Mesothelial cell of epicardium (in vitro differentiated cells): ENCODE measurements around the gene MATCAP1. TPM values are rescaled to one million over a fixed set of nuclear protein-coding genes. Genes with fewer than 3 reads are reported as not detected.

Experiments used
- DNase-seq, 2 experiments: peaks; one replicate each; pipeline ENCODE4 v3.0.0; 2021; ENCODE audit warnings: low spot score in 2 of 2; ENCODE audit not compliant: unreplicated experiment in 2 of 2
- H3K27ac Mint-ChIP-seq: 2 replicates; pipeline ENCODE4 v1.8.0; 2021; ENCODE audit warnings: mixed read lengths
- H3K27me3 Mint-ChIP-seq: 2 replicates; pipeline ENCODE4 v1.8.0; 2021; ENCODE audit warnings: low read depth, mixed read lengths
- H3K36me3 Mint-ChIP-seq: 2 replicates; pipeline ENCODE4 v1.8.0; 2021; ENCODE audit warnings: mixed read lengths
- H3K4me1 Mint-ChIP-seq: 2 replicates; pipeline ENCODE4 v1.8.0; 2021; ENCODE audit warnings: mixed read lengths
- H3K4me3 Mint-ChIP-seq: 2 replicates; pipeline ENCODE4 v1.8.0; 2021; ENCODE audit warnings: mild to moderate bottlenecking, moderate library complexity, mixed read lengths
- H3K9me3 Mint-ChIP-seq: 2 replicates; pipeline ENCODE4 v1.8.0; 2021; ENCODE audit warnings: mixed read lengths
- total RNA-seq: library from RNA; stranded (reverse); gene quantifications from 3 replicates; pipeline ENCODE4 v1.2.1, GENCODE V29; 2021
- TF ChIP-seq, protein P1 (sequence below): fragments of 200-600 bp; sonication (generic); IDR thresholded peaks from one replicate; pipeline ENCODE4 v1.5.0; 2021; ENCODE audit warnings: antibody characterized with exemption; ENCODE audit not compliant: unreplicated experiment

Gene MATCAP1
- total RNA-seq, 1 donor from 2014 or later, result 131 TPM

DNA sequence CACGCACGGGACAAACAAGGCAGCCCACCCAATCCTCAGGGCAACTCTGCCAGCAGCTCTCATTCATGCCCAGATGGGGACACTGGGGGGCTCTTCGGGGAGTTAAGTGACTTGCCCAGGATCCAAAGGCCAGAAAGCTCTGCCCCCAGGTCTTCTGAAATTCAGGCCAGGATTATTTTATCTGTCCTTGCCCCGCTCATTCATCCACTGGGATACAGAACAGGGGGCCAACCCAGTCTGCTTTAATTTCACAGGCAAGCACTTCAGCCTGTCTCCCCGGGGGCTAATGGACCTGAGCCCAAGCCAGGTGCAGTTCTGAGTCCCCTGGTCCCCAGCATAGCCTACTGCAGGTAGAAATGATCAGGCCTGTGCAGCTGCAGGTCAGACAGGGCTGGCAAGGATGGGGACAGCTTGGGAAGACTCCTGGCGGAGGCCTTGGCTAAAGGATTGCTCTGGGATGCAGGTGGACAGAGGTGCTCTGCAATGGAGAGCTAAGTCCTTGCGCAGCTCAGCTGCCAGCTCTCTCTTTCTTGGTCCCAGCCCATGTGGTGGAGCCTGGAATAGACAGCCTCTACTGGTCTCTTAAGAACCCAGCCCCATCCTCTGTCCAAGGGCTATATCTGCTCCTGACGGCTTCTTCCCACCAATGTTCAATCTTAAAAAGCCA is 32.2 kb downstream of the MATCAP1 start:
- TF ChIP-seq, protein P1, sequence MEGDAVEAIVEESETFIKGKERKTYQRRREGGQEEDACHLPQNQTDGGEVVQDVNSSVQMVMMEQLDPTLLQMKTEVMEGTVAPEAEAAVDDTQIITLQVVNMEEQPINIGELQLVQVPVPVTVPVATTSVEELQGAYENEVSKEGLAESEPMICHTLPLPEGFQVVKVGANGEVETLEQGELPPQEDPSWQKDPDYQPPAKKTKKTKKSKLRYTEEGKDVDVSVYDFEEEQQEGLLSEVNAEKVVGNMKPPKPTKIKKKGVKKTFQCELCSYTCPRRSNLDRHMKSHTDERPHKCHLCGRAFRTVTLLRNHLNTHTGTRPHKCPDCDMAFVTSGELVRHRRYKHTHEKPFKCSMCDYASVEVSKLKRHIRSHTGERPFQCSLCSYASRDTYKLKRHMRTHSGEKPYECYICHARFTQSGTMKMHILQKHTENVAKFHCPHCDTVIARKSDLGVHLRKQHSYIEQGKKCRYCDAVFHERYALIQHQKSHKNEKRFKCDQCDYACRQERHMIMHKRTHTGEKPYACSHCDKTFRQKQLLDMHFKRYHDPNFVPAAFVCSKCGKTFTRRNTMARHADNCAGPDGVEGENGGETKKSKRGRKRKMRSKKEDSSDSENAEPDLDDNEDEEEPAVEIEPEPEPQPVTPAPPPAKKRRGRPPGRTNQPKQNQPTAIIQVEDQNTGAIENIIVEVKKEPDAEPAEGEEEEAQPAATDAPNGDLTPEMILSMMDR, result no peak
- no peak for DNase-seq
- Mint-ChIP-seq H3K36me3 (peaks cover 10% of the 10 kb centered on the region), H3K4me3 (peak overlapping the region; percentile 77), H3K4me1 (peaks cover 8% of the 10 kb centered on the region), H3K9me3 (no peaks in the 10 kb centered on the region), H3K27ac (no peak overlapping the region), H3K27me3 (peaks cover 49% of the 10 kb centered on the region)

DNA sequence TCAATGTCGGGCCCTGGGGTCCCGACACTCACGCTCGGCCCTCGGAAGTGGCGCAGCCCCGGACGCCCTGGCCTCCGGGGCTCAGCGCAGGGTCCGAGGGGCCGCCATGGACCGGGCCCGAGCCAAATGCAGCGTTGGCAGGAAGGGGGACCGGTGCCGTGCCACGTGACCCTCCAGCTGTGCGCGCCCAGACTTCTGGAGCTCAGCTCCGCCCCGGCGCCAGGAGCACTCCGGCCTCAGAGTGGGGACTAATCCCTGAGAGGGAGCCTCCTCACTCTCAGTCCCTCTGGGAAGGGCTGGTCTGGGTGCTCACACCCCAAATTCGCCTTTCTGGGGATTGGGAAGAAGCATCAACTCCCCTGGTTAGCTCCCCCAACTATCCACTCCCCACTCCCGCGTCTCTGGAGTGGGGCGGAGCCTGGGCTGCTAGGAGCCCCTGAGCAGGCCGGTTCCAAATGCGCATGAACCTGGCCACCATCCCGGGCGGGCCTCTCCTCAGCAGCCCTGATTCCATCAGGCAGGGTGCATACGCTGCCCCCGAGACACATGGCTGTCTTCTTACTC is 32.8 kb downstream of the MATCAP1 start, which contains the start of gene B3GNT9:
B3GNT9 (minus strand) TSS at position 166 of the 564 bp plus-strand sequence. CDS start 513 bp downstream, outside the sequence.
- TF ChIP-seq, protein P1, result no peak
- peak within 1 kb of the TSS; percentile 66 for H3K27ac Mint-ChIP-seq
- peak within 1 kb of the TSS; percentile 77 for H3K4me3 Mint-ChIP-seq
- H3K36me3 Mint-ChIP-seq, result peaks cover 10% of the 10 kb centered on the region
- peaks cover 43% of the 10 kb centered on the region for H3K27me3 Mint-ChIP-seq
- H3K9me3 Mint-ChIP-seq, result no peaks in the 10 kb centered on the region
- peak in 1 of 2 experiments; percentile 73 for DNase-seq
- H3K4me1 Mint-ChIP-seq, result peaks cover 8% of the 10 kb centered on the region

DNA sequence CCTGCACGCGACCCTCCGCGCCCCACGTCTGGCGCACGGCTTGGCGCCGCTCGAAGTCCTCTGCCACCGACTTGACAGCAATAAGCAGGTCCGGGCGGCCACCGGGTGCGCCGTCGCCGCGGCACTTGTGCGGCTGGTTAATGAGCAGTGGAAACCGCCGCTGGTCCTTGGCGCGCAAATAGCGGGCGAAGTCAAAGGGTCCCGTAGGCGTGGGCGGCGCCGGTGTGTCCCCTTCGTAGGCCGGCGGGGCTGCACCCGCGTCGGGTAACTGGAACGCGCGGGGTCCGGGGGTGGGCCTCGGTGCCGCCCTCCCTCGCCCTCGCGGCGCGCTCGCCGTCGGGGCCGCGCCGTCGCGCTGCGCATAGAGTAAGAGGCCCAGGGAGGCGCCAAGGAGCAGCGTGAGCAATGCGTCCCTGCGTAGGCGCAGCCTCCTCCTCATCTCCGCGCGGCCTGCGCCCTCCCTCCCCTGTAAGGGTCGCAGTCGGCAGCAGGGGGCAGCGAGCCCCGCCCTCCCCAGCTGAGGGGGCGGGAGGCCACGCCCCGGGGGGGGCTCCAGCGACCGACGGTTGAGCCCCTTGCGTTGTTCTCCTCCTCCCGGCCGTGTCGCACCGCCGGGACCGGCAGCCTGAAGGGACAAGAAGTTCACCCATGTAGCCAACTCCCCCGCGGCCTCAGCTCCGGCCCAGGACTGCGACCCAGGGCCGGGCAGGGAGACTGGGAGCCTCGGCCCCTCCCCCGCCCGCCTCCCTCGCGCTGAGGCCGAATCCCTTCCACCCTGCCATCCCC is 33.5 kb downstream of the MATCAP1 start:
- H3K4me1 Mint-ChIP-seq, result peaks cover 7% of the 10 kb centered on the region
- no peak for DNase-seq
- peak overlapping the region; percentile 77 for H3K4me3 Mint-ChIP-seq
- H3K27me3 Mint-ChIP-seq, result peaks cover 36% of the 10 kb centered on the region
- peaks cover 11% of the 10 kb centered on the region for H3K36me3 Mint-ChIP-seq
- H3K27ac Mint-ChIP-seq, result no peak overlapping the region
- TF ChIP-seq, protein P1, result no peak
- H3K9me3 Mint-ChIP-seq, result no peaks in the 10 kb centered on the region

DNA sequence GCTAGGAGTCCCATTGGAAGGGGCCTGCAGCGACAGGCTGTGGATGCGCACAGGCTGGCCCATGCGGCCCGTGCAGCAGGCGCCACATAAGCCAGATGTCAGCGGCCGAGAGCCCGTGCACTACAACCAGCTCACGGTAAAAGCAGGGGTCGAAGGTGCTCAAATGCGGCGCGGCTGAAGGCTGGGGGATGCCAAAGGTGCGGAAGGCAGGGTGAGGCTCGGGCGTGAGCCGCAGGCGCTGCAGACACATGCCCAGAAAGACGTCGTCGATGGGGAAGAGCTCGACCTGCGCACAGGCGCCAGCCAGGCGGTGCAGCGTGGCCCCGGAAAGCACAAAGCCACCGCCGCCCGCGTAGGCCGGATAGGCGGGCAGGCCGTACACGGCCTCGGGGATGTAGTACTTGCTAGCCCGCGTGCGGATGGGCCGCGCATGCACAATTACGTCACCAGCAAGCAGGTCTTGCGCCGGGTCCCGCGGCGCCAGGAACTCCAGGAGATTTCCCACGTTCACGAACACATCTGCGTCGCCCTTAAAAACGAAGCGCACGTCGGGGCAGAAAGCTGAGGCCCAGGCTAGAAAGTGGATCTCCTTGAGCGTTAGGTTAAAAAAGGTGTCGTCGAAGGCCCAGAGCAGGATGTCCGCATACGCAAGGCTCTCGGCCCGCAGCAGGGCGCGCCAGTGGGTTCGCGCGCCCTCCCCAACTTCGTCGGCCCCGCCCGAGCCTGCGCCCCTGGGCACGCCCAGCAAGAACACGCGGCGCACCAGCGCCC is 34.3 kb downstream of the MATCAP1 start:
- Mint-ChIP-seq H3K4me3 (peak overlapping the region; percentile 54), H3K36me3 (peaks cover 18% of the 10 kb centered on the region)

More for the DNA sequence above, 34.3 kb downstream of the MATCAP1 start:
- Mint-ChIP-seq H3K27ac (no peak overlapping the region), H3K27me3 (peaks cover 30% of the 10 kb centered on the region), H3K9me3 (no peaks in the 10 kb centered on the region), H3K4me1 (peaks cover 5% of the 10 kb centered on the region)
- TF ChIP-seq, protein P1, result peak; percentile 8
- DNase-seq, result no peak
